GM19239 (cell line): ENCODE results near the gene METTL1.

Experiments used
- DNase-seq: peaks from one replicate; pipeline ENCODE4 v3.0.0; 2011; ENCODE audit warnings: low spot score; ENCODE audit not compliant: insufficient read length
- FAIRE-seq: peaks from 2 replicates; lab custom pipeline; 2011; peaks lifted over from hg19 to GRCh38; lab: Jason Lieb, UNC

METTL1 gene

DNA sequence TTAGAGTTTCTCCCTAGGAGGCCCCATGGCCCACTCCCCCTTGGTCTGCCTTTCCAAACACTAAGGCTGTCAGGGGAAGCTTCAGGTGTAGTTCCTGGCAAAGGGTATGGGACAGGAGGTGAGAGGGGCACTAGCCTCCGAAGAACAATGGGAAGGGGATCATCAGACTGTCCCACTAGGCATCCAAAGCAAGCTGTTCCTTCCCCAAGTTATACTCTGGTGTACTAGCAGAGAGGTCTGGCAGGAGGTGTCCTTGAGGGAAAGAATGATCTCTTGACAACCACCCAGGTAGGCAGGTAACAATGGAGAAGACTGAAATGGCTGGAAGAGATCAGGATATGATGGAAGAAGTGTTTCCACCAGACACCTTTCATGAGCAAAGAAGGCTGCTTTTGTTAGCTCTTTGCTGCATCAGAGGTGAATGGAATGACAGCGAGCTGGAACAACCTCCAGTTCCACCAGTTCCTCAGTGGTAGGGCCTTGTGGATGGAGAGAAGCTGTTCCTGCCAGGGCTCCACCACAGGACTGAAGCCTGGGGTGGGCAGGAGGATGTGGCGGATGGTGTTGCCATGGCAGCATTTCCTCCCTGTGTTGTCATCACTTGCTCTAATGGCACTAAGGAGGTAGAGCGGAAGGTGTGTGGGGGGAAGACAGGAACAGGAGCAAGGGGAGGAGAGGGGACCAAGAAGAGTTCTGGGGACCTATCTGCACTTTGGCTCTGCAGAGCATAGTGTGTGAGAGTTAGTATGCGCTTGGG is 31.1 kb downstream of the METTL1 start:
- DNase-seq (peak; percentile 95), FAIRE-seq (peak; percentile 76)

DNA sequence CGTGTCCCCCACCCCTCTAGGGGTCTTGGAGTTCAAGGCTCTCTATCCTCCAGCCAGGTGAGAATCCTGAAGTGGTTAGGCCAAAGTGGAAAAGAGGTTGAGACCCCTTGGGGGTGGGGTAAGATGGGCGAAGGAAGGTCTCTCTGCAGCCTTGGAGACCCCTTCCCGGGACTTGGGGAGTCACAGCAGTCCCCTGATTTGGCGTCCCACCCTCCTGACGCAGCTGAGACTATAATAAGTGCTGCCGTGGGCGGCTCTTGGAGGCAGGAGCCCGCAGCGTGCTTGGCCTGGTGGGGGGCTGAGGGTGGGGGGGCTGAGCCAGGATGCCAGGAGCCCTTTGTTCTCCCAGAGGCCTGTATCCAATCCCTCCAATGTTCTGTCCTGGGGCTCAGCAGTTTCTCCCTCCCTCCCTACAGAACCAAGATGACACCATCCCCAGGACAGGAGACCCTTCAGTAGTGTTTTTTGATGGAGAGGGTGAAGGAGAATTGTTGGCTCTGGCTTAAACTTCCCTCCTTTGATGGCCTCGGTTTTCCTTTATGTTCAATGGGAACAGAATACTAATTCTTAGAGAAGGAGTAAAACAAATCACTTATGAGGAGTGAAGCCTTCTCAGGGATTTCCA is 31.9 kb downstream of the METTL1 start:
- DNase-seq (no peak), FAIRE-seq (no peak)

DNA sequence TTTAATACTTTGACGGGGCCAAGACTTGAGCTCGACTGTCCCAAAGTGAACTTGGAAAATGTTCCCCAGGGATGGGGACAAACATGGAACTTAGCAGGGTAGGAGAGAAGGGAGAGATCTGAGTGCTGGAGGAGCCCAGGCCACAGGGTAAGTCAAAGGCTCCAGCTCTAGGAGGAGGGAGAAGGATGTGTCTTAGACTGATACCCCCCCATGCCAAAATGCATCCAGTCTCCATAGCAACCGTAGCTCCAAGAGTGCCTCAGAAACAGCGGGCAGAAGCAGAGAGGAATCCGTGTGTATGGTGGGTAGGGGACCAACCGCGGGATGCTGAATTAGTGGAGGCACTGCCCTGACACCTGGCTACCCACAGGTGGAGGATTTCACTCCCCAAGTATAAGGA is 32.5 kb downstream of the METTL1 start:
- FAIRE-seq: no peak
- no peak for DNase-seq

DNA sequence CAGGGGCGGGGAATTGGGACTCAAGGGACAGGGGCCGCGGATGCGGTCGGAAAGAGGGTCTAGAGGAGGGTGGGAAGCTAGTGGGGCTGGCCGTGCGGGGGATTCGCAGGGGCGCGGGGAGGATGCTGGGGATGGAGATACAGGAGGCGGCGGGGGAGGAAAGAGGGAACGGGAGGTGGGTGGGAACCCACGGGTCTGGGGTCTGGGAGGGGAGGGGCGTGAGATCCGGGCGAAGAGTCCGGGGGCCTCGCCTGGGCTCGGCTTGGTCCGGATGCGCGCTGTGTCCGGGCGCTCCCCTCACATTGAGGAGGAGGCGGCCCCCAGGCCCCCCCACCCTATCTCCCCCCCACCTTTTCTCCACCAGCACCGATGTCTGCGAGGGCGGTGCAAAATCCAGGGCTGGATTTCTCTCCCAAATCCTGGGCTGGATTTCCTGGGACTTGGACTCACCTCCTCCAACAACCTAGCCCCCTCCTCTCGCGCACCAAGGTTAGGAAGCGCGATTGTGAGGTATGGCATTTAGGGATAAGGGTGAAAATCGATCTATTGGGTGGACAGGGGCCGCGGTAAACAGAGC is 33.2 kb downstream of the METTL1 start, which contains the start of gene AGAP2:
Gene AGAP2, minus strand, starts transcription at position 82 of the 577 bp plus-strand sequence. CDS start 496 bp downstream, outside the sequence.
- DNase-seq (no peak), FAIRE-seq (no peak)

DNA sequence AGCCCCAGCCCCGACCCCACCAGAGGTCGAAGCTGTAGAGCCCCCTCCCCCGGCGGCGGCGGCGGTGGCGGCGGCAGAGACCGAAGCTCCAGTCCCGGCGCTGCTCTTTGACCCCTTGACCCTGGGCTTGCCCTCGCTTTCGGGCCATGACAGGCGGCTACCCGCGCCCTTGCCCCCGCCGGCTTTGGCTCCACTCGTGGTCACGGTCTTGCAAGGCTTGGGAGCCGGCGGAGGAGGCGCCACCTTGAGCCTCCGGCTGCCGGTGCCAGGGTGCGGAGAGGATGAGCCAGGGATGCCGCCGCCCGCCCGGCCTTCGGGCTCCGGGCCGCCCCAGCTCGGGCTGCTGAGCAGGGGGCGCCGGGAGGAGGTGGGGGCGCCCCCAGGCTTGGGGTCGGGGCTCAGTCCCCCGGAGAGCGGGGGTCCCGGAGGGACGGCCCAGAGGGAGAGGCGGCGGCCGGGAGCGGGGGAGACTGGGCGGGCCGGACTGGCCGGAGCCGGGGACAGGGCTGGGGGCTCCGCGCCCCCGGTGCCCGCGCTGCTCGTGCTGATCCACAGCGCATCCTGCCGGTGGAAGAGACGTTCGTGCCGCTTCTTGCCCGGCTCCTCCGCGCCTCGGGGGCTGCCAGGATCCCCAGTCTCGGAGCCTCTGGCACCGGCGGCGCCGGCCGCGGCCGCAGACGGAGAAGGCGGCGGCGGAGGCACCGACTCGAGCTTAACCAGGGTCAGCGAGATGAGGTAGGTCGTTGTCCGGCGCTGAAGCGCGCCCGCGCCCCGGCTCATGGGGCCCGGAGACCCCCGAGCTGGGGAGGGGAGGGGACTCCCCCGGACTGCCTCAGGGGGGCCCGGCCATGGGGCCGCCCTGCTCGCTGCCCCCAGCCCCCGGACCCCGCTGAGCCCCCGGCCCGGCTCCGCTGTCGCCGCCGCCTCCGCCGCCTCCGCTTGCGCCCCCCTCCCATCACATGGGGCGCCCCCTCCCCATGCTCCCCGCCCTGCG is 34.1 kb downstream of the METTL1 start:
- DNase-seq (no peak), FAIRE-seq (no peak)

DNA sequence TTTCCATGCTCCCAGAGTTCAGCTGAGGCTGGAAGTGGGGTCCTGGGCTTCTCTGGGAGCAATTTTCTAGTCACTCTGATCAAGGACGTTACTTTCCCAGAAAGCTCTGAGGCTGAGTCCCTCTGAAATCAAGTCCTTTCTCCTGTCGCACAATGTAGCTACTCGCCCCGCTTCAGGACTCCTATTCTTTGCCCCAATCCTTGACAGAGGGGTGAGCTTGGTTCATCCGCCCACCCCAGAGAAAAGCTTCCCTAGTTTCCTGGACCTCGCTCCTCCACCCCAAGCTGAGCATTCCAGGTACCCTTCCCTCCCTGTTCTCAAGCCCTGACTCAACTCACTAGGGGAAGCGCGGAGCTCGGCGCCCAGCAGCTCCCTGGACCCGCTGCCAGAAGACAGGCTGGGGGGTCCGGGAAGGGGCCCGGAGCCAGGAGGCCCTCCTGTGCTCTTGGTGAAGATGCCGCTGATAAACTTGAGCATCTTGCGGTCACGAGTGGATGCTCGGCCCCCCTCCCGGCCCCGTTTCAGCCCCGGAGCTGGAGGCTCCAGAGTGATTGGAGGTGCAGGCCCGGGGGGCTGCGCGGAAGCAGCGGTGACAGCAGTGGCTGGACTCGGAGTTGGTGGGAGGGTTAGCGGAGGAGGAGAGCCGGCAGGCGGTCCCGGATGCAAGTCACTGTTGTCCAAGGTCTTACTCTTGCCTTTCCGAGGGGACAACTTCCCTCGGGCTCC is 35.0 kb downstream of the METTL1 start:
- FAIRE-seq (no peak), DNase-seq (no peak)

DNA sequence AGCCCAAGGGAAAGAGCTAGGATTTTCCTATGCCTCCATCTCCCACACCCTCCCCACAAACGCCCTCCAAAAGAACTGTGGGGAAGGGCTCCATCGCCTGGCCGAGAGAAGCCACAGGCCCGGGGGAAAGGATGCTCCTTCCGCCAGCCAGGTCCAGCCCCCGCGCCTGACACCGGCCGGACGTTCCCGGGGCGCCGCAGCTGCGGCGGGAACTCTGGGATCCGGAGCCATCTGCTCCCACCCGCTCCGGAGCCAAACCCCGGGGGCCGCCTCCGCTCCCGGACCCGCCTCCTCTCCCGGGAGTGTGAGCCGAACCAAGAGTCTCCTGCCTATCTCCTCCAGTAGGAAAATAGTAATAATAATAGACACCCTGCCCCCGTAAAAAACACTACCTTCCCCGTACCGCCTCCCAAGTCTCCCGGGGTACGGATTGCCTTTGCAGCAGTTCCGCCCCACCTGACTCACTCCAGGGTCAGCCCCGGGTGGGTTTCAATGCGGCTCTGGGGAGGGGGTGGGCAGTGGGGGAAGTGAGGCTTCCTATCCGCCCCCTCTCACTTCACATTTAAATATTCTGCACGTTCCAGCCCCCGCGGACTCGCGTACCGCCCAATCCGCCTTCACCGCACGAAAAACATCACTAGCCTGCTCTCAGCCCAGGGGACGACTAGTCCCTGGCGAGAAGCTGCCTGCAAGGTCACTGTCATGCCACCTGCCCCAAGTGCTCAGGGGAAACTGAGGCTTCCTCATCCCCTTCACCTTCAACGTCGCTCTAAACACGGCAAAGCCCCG is 35.8 kb downstream of the METTL1 start:
- DNase-seq (no peak), FAIRE-seq (no peak)

DNA sequence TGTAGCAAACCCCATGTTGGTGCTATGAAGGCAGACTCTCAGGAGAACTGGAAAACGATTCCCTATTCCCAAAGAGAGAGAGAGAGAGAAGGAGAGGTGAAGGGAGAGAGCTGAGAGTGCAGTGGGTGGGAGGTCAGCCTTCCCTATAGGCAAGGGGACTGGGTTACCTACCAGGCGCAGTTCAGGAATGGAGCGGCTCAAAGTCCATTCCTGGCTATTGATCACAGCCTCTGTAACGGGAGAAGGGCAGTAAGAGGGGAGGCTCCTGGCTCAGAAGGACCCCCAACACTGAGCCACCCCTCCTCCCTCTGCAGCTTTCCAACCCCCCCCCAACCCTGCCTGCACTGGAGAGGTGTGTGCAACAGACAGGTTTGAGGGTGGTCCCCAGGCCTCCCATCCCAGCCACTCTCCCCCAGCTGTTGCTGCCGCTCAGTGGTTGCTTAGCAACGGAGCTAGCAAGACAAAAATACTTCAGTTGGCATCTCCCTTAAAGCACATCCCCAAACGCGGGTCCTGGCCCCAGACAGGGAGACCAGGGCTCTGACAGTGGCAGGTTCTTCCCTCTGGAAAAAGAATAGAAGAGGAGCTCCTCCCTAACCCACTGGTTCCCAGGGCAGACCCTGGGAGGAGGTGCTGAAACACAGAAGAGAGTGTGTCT is 36.6 kb downstream of the METTL1 start:
- FAIRE-seq: no peak
- DNase-seq: no peak

DNA sequence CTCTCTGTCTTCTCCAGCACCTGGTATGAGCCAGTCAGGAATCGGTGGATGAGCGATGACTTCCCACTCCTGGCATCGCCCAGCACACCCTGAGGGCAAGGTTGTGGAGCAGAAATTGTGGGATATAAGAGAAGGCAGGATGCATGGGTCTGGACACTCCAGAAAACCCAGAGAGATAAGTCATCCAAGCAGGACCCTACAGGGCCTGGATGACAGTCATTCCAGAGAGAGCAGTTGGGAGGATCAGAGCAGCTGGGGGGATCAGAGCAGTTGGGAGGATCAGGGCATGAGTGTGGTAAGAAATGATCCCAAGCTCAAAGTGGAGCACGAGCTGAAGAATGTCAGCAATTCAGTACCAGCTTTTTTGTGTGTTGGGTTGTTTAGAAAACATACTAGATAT is 37.3 kb downstream of the METTL1 start:
- DNase-seq (no peak), FAIRE-seq (no peak)

DNA sequence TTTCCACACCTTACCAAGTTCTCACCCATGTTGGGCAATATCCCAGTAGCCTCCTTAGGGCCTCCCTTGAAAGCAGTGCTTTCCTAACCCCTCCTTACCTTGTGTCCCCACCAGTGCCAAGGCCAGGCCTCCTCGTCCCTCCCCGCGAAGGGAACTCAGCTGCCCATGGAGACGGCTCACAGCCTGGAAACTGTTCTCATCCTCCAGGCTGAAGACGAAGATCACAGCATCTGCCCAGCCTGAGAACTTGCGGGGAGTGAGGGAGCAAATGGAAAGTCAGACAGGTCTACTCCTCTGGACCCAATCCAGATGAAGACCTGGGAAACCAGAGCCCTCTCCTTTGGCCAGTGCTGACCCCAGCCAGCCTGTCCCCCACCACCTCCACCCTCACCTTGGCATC is 38.0 kb downstream of the METTL1 start:
- DNase-seq (no peak), FAIRE-seq (no peak)

DNA sequence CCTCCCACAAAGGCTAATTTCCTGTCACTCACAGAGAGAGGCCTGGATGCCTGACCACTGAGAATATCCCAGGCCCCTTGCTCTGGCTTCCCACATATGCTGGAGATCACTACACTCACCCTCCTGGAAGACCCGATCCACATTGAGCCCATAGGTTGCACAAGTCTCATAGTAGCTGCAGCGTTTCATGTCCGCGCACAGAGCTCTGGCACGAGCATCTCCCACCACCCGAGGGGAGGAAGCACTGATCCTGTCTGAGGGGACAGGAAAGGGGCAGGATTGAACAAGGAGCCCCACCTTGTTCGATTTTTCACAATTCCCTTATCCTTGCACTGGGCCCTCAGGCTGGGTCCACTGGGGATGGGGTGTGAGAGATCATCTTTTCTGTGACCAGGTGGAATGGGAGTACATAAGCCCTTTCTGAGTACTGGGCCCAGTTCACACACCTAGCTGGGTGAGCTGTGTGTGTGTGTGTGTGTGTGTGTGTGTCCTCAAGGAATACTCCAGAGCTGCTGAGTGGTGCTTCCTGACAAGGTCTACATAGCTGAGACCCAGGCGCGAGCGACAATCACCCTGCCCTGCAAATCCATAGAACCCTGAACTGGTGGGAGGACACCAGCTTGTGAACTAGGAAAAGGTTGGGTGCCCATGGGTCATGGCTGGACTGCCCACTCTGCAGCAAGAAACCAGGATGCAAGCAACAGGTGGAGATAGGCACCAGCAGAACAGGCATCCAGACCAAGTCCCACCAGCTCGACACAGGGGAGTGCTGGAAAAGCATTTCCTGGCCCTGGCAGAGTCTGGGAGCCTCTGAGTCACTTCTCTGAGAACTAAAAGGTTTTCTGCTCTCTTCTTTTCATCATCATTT is 38.9 kb downstream of the METTL1 start:
- FAIRE-seq: no peak

DNA sequence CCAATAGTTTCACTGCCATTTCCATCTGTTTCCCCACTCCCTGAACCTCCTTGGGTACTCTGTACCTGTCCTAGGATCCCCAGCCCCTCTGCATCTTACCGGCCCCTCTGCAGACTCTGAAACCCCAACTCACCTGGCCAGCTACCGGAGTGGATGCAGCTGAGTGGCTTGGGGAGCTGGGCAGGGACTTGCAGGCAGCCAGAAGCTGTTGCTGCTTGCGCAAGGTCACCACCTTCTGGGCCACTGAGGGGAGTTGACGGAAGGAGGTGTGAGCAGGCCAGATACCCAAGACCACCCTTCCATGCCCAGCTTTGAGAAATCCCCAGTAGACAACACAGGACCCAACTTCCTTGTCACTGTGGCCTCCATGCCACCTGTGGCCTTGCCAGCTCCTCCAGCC is 39.6 kb downstream of the METTL1 start:
- no peak for DNase-seq

More for the DNA sequence above, 38.9 kb downstream of the METTL1 start:
- no peak for DNase-seq

DNA sequence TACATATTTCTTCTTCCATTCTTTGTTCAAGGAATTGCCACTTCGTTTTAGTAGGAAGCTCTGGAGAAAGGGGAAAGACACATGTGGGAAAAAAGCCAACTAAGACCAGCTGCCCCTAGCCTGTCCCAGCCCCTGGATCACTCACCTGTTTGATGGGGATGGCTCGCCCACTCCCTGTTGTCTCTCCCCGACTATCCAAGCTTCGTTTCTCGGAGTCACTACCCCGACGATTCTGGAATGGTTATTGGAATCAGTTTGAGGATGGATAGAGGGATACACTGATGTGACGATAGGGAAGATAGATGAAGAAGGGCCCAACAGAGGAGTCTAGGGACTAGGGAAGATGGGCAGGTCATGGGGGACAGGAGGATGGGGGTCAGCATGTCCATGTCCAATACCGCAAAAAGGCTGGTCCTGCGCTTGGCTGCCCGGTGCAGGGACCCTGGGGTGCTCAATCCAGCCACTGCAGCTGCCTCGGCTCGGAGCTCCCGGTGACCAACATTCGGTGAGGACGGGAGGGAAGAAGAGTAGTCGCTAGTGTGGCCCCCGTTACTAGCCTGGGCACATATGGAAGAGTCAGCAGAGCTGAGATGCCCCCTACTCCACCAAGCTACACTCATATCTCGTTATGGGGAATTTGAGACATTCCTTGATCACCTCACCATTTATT is 40.4 kb downstream of the METTL1 start:
- FAIRE-seq: no peak

More for the DNA sequence above, 39.6 kb downstream of the METTL1 start:
- no peak for FAIRE-seq

DNA sequence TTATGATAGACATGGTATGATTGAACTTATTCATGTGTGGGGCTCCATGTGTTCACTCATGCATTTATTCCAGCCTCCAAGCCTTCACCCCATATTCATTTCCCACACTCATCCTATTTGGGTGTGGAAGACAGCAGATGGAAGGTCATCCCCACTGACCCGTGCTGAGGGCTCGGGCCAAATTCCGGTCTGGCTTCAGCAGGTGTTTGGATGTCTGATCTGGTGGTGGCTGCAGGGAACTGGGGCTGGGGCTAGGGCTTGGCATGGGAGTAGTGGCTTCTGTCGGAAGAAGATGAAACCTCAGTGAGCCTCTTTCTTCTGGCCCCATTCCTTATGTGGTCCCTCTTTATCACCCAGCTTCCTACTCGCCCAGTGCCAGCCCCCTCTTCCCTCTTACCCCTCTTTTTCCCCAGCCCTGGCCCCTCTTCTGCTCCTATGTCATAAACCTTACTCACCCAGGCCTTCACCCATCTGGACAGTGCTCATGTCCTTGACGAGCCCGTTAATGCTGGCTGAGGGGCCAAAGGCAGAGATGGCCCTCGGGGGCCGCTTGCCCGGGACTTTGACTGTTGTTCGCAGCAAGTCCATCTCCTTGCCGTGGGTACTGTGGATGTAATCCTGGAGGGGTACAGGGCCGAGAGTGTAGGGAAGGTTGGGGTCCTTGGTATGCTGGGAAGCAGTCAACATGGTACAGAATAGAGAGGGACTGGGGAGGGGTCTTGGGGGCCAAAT is 41.4 kb downstream of the METTL1 start:
- no peak for DNase-seq
- FAIRE-seq: no peak

More for the DNA sequence above, 40.4 kb downstream of the METTL1 start:
- no peak for DNase-seq

DNA sequence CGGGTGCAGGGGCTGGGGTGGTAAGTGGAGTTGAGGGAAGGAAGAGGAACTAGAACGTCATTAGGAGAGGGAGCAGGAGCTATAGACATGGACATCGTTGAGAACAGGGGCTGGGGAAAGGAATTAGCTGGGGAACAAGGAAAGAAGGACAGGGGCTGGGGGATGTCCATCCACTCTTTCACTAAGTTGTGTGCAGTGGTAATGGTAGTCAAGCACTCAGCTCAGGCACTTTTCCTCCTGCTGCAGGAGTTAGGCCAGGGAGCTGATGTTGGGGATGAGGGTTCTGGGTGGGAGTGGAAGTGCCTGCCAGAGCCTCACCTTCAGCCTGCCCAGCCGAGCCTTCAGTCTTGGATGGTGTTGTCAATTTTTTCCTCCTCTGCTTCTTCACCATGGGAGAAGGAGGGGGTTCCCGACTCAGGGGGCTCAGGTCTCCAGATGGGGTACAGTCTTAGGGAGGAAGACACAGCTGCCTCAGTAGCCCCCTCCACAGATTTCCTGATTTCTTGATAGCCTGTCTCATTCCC is 42.5 kb downstream of the METTL1 start:
- FAIRE-seq (no peak), DNase-seq (no peak)
